Measurements from ENCODE around the gene TSEN2.

DNA sequence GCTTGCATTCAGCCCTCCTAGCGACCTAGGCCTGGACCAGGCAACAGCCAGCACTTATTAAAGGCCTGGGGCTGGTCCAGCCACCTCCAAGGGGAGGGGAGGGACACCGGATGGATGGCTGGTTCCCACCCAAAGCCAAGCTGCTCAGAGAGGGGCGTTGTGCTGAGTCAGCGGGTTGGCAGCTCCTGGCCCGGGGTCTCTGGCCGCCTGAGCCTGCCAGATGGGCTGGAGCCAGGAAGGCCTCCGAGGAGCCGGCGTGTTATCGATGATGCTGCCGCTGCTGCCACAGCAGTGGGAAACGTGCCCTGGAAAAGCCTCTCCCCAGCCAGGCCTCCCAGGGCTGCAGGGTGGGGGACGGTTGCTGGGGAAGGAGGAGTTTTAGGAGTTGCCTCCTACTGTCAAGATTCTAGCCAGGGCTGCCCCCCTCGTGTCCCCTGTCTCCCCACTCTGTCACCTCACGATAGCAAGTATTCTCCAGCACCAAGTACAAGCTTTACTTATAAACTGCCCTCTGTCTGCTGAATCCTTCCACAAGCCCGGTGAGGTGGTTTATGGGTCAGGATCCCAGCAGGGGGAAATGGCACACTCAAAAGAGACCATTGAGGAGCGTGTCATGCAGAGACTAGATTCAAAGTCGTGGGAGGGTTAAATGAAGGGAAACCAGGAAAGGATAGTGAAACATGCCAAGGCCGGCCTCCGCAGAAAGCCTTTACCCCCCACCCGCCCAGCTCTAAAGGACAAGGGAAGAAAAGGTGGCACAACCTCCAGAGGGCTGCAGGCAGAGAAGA is 43.2 kb upstream of the TSEN2 start:
- TF ChIP-seq POLR2A (IDR thresholded peaks at IDR 0.05): no peak
- TF ChIP-seq, protein P1, sequence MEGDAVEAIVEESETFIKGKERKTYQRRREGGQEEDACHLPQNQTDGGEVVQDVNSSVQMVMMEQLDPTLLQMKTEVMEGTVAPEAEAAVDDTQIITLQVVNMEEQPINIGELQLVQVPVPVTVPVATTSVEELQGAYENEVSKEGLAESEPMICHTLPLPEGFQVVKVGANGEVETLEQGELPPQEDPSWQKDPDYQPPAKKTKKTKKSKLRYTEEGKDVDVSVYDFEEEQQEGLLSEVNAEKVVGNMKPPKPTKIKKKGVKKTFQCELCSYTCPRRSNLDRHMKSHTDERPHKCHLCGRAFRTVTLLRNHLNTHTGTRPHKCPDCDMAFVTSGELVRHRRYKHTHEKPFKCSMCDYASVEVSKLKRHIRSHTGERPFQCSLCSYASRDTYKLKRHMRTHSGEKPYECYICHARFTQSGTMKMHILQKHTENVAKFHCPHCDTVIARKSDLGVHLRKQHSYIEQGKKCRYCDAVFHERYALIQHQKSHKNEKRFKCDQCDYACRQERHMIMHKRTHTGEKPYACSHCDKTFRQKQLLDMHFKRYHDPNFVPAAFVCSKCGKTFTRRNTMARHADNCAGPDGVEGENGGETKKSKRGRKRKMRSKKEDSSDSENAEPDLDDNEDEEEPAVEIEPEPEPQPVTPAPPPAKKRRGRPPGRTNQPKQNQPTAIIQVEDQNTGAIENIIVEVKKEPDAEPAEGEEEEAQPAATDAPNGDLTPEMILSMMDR (IDR thresholded peaks at IDR 0.05): no peak
